Posterior vena cava (tissue), 2 donors: ENCODE results near the gene RASSF5. TPM values are rescaled to one million over a fixed set of nuclear protein-coding genes. Genes with fewer than 3 reads are reported as not detected.

ENCODE experiments used
- DNase-seq: peaks from one replicate; pipeline ENCODE4 v3.0.0-alpha.2; 2020; ENCODE audit warnings: low spot score
- intact Hi-C, 2 donors: fragments of 100-400 bp; cut with DNase I; formaldehyde crosslinking; loops; one replicate each; pipeline versions ENCODE4 v1.14.1 to v1.14.2; 2022 to 2023
- total RNA-seq, 2 donors: library from RNA; stranded (reverse); fragmentation: NEBNext Ultra II Directional; extraction: Animal tissue kit (Norgen Biotek cat#: 25700); gene quantifications; one replicate each; pipeline ENCODE4 v1.2.1, GENCODE V29; 2021
- donor health status: DM: yes; HTN: yes; CAD: no.
- donor health status: DM: yes; HTN: yes; CAD: no.

RASSF5 gene
- total RNA-seq, 2 donors from 2014 or later = 11.0 to 13.3 TPM

DNA sequence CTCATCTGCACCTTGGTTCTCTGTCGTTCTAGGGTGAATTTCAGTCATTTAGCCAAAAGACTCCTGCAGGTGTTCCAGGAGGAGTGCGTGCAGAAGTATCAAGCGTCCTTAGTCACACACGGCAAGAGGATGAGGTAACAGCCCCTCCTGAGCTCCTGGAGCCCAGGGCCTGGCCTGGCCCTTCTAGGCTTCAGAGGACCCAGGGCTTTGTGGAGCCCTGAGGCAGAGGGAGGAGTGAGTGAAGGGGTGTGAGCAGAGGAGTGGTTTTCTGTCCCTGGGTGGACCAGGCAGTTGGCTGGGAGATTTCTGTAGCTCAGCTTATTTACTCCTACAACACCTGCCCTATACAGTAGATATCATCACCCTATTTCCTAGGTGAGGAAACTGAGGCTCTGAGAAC is 15.7 kb upstream of the RASSF5 start:
- DNase-seq = no peak
- intact Hi-C loops = loop anchor here (2.0 to 10.0 kb wide), 3 partner anchors 53 to 93 kb away; no protein-coding TSS in a partner anchor

DNA sequence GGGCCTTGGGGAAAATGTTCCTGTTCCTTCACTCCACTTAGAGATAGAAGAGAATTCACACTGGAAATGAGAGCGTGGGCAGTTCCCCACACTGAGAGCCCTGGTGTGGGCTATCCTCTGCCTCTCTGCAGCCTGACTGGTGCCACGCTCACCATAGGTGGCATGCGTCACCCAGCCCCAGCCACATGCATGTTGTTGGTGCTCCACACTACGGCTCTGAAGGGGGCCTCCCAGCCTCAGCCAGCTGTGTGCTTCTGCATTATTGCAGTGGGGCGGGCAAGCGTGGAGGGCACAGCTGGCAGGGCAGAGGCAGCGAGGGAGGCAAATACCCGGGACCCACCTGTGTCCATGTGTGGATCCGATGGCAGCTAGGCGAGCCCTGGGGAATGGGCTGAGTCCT is 14.7 kb upstream of the RASSF5 start:
- no peak for DNase-seq

DNA sequence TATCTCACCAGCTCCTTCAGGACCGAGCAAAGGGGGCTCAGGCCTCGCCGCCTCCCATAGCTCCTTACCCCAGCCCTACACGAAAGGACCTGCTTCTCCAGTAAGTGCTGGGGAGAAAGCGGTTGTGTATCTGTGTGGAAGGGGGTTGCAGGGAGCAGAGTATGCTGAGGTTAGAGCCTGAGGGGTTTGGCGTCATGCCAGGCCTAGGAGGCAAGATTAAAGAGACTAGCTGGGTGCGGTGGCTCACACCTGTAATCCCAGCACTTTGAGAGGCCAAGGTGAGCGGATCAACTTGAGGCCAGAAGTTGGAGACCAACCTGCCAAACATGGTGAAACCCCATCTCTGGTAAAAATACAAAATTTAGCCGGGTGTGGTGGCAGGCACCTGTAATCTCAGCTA is 14.1 kb upstream of the RASSF5 start:
- no peak for DNase-seq
- intact Hi-C loops = loop anchor here (5.0 to 10.0 kb wide), 2 partner anchors 52 to 89 kb away; no protein-coding TSS in a partner anchor

More for the DNA sequence above, 14.7 kb upstream of the RASSF5 start:
- intact Hi-C loops = loop anchor here (5.0 to 10.0 kb wide), 2 partner anchors 52 to 90 kb away; no protein-coding TSS in a partner anchor

DNA sequence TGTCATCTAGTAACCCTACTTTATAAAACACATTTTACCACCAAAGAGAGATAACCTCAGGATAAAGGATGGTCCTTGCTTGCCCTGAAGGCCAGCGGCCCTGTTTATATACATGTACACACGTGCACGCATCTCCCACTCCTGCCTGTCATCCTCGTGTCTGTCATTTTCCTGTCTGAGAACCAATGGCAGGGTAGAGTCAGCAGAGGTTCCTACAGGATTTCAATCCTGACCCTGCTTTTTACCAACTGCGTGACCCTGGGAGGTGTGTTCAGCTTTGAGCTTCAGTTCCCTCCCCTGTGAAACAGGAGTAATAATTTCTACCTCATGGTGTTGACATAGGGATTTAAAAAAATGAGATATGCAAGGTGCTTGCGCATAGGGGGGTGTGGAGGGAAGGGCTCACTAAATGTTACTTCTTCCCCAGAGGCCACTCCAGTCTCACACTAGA is 12.3 kb upstream of the RASSF5 start:
- no peak for DNase-seq
- intact Hi-C loops = loop anchor here in 1 of 2 donors (10.0 kb wide), 1 partner anchor 50 kb away; no protein-coding TSS in a partner anchor

DNA sequence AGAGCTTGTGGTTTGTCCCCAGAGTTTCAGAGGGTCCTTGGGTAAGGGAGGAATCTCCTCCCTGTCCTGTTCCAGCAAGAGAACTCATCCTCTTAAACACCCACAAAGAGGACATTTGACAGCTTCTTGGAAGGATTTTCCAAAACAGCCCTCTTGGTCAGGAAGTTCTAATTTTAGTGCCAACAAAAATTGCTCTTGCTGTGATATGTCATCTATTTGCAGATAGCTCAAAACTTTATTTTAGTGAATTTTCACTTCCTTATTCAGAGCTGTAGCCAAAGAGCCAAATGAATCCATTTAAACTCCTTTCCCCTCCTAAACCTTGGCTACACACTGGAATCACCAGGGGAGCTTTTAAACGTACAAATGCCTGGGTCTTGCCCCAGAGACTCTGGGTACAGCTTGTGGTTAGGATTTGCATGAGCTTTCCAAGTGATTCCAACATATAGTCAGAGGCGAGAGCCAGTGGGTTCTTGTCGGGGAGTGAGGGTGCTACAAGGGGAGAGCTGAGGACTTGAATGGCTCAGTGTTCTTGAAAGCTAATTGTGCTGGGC is 11.8 kb upstream of the RASSF5 start:
- intact Hi-C loops = loop anchor here in 1 of 2 donors (10.0 kb wide), 1 partner anchor 49 kb away; no protein-coding TSS in a partner anchor
- DNase-seq = no peak

DNA sequence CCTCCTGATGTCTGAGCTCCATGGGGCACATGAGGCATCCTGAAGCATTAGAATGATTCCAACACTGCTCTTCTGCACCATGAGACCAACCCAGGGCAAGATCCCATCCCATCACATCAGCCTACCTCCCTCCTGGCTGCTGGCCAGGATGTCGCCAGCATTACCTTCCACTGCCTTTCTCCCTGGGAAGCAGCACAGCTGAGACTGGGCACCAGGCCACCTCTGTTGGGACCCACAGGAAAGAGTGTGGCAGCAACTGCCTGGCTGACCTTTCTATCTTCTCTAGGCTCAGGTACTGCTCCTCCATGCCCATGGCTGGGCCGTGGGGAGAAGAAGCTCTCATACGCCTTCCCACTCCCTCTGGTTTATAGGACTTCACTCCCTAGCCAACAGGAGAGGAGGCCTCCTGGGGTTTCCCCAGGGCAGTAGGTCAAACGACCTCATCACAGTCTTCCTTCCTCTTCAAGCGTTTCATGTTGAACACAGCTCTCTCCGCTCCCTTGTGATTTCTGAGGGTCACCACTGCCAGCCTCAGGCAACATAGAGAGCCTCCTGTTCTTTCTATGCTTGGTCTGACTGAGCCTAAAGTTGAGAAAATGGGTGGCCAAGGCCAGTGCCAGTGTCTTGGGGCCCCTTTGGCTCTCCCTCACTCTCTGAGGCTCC is 11.1 kb upstream of the RASSF5 start:
- intact Hi-C loops = loop anchor here in 1 of 2 donors (10.0 kb wide), 1 partner anchor 49 kb away; no protein-coding TSS in a partner anchor
- DNase-seq = no peak

DNA sequence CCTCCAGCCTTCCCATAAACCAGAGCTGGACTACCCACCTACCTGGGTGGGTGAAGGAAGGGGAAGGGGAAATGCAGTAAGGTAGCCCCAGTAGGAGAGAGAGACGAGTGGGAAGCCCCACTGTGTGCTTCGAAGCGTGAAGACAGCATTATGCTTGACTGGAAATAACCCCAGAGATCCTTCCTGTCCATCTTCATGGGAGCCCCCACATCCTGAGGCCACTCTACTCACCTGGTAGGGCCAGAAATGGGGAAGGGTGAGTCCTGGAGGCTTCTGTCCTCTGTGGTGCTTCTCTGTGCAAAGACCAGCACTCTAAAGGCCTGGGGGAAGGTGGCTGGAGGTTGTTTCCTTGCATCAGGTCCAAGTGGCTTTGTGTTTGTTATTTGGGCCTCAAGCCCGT is 10.0 kb upstream of the RASSF5 start:
- intact Hi-C loops = loop anchor here in 1 of 2 donors (10.0 kb wide), 1 partner anchor 47 kb away; no protein-coding TSS in a partner anchor

DNA sequence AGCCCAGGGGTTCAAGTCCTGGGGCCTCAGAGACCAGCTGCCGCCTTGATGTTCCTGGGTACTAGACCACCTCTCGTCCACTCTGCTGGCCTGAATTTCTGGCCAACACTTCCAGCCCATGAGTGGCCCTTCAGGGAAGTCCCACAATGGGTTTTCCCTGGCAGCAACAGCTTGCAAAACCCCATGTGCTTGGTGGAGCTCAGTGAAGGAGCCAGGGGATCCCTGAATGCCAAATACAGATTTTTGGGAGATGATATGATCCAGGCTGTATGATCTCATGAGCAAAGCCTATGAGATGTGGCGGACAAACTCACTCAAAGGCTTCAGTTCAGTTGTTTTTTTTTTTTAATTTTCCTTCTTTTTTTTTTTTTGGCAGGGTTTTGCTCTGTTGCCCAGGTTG is 9.6 kb upstream of the RASSF5 start:
- intact Hi-C loops = loop anchor here in 1 of 2 donors (10.0 kb wide), 1 partner anchor 47 kb away; no protein-coding TSS in a partner anchor
- no peak for DNase-seq

More for the DNA sequence above, 10.0 kb upstream of the RASSF5 start:
- no peak for DNase-seq

DNA sequence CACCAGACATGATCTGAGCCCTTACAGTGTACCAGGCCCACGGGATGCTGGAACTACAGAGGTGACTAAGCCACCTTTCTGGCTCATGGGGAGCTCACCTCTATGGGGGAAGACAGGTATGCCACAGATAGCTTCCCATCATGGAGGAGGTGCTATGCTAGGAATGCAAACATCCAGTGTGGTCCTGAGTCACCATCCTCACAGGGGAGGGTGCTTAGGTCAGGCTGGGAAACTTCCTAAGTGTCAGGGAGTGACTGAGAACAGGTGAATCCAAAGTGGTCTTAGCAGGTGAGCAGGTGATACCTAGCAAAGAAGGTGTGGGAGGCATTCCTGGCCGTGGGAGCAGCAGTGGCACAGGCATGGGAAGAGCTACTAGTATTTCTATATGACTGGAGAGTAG is 8.6 kb upstream of the RASSF5 start:
- intact Hi-C loops = loop anchor here in 1 of 2 donors (10.0 kb wide), 1 partner anchor 46 kb away; no protein-coding TSS in a partner anchor
- DNase-seq = peak; percentile 9

DNA sequence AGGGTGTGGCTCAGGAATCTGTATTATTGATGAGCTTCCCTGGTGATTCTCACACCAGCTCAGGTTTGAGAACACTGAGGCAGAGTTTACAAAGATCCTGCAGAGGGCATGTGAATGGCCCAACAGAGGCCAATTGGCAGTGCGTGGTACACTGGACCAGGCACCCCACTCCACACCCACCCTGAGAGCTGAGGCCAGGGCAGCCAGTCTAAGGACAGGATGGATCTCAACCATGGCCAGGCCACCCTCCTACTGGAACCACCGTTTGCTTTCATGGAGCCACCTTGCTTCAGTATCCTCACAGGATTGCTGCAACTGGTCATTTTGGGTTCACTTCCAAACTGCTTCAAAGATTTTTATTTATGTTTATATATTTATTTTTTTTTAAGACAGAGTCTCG is 7.3 kb upstream of the RASSF5 start:
- intact Hi-C loops = no loop called here
- DNase-seq = peak; percentile 58

DNA sequence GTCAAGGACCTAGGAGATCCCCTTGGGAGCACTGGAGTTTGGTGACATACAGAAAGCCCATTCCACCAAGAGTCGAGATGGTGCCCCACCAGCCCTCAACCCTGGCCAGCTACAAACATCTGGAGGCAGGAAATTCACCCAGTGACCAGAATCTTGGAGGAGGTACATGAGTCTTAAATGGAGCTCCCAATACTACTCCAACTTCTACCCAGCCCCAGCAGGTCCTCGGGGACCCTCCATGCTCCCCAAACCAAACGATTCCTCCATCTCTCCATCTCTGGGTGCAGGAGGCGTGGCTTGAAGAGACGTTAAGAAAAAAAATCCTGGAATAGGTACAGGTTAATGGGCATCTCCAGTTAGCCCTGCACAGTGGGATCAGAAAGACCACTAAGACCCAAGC is 5.5 kb upstream of the RASSF5 start:
- intact Hi-C loops = no loop called here

DNA sequence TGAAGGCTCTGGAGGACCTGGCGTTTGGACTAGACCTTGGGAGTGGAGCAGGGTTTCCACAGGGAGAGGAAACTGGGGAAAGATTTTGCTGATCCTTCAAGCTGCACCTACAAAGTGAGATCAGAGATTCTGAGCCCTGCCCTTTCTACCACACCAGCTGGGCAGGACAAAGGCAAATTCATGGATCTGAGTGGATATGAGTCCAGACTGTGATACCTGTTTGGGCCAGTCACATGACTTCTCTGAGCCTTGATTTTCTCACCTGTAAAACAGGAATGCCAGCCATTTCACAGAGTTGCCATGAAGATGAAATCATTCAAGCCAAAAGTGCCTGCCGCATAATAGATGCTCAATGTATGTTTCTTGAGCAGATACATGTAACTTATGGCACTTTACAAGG is 4.9 kb upstream of the RASSF5 start:
- DNase-seq = peak; percentile 41
- intact Hi-C loops = no loop called here

More for the DNA sequence above, 5.5 kb upstream of the RASSF5 start:
- peak; percentile 54 for DNase-seq

DNA sequence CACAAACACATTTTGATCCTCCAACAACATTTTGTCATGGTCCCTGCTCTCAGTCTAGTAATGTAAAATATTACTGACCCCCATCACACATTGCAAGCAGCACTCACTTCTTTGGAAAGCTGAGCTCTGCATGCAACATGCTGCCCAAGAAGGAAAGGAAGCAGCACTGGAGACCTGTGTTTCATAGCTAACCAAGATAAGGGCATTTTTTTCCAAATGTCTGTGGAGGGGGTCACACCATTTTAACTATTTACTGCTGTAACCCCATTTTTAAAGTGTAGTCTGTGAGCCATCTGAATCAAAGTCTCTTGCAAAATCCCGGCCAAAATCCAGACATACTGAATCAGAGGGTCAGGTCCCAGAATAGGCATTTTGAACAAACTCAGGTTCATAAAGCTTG is 4.5 kb upstream of the RASSF5 start:
- DNase-seq = peak; percentile 2
- intact Hi-C loops = no loop called here

DNA sequence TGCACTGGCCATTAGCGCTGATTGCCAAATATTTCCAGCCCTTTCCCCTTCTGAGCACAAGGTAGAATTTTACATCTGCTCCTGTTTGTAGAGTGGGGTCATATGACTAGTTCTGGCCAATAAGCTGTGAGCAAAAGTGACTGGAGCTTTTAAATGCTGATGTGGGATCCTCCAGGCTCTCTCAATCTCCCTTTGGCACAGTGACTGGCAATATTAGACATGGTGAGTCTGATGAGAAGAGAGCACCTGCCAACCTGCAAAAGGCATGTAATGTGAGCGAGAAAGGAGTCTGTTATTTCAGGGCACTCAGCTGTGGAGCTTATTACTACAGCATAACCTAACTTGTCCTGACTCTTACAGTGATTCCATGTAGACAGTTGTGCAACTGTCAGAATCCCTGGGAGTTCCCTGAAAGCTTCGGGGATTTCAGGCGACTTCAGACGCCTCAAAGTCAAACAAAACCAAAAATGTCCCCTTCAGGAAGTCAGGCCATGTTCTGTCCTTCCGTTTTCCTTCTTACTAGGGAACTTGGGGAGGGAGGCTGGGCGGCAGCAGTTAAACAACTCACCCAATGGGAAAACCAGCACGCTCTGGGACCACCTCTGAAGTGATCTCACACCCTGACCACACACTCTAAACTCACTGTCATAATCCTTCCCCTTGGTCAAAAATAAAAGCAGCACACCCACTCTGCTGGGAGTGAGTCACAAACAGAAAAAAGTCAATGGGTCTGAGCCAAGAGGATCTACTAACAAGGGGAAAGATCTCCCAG is 3.6 kb upstream of the RASSF5 start:
- peak; percentile 89 for DNase-seq
- intact Hi-C loops = no loop called here

DNA sequence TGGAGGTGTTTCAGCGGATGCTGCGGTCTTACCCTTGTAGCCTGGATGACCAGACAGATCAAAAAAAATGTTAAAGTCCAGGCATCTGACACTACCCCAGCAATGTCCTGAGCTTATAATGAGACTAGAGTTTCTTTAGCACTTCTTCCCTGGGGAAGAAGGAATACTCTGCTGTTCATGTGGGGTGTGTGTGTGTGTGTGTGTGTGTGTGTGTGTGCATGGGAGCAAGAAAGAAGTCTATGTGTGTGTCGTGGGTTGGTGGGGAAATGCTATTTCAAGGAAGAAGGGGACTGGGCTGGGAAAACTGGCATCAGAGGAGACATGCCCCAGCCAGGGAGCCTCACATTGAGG is 3.0 kb upstream of the RASSF5 start:
- DNase-seq = peak; percentile 34
- intact Hi-C loops = no loop called here

DNA sequence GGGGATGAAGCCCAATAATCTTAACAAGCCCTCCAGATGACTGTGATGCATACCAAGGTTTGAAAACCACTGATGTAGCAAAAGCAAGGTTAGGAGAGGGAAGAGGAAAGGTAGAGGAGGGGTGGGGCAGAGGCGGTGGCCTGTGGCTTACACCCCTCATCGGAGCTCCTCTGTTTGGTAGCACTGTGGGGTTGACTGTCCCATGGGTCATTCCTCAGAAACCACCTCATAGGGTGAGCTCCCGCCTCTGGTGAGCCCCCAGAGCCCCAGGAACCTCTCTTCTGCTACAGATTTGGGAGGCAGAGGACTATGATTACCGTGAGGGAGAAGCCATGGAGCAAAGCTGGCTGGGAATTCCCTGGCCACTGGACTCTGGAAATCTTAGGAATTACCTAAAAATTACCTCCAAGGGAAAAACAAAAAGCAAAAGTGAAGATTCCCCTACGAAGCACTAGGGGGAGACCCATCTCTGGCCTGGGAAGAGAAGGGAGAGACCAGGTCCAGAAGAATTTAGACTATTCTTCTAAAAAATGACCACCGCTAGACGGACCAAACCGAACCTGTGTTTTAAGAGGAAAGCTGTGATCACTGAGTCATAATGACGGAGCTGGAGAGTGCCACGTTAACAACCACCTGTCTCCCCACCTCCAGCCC is 1.5 kb upstream of the RASSF5 start:
- DNase-seq = peak; percentile 35

DNA sequence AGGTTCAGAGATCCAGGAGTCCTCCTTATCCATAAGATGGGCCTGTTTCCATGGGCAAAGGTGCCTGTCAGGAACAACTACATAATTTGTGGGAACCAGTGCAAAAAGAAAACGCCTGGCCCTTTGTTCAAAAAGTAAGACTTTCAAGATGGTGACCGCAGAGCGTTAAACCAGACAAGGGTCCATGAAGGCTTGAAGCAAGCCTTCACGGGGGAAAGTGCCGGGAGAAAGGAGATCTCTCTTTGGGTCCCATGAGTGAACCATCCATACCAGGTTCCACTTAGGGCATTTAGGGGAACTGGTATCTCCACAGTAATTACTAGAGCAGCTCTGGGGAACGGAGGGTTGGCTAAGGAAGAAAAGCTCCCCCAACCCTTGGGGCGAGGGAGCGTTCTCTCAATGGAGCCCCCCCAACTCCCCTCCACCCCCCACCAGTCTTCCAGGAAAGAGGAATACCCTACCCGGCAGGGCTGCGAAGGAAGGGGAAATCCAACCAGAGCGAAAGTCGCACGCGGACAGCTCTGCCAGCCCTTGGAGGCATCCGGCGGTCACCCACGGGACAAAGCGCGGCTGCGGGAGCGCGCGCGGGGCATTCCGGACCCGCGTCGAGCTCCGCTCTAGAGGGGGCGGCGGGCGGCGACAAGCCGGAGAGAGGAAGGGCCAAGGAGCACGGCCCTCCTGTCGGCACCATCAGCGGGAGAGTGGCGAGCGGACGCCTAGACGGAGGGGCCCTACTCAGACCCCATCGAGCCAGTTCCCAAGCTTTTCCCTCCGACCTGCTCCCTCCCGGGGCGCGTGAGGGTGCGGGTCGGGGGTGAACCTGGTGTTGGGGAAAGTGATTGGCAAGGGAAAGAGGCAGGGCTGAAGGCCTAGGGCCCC is 687 bp upstream of the RASSF5 start:
- peak; percentile 83 for DNase-seq
- intact Hi-C loops = no loop called here

More for the DNA sequence above, 1.5 kb upstream of the RASSF5 start:
- intact Hi-C loops = no loop called here

DNA sequence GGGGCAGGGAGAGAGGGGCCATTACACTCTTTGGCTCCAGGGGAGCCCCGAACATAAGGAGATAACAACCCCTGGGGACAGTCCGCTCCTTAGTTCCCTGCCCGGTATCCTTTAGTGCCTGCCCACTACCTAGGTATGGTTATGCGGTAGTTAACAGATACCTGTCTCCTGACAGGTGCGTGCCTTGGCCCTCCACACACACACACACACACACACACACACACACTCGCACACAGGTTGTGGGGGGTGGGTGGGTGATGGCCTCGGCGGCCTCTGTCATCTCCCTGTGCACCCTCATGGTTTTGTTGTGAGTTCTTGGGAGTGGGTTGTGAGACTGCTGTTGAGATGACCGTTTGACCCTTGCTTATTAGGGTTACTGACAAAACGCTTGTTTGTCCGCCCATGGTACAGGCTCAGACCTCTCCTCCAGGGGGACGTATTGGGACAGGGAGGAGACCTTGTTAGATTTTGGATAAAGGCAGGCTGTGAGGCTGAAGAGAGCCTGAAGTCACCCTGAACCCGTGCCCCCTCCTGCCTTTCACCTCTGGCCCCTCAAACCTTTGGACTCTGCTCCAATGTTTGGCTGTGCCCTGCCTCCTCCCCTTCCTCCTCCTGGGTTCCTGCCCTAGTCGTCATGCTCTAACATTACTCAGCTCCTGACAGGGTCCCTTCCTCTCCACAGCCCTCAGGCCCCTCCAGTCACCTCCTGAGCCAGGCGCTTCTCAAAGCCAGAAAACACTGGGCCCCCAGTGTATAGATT is 979 bp downstream of the RASSF5 start:
- DNase-seq = peak; percentile 32
- intact Hi-C loops = no loop called here
